Astrocyte (in vitro differentiated cells and primary cell): Measurements from ENCODE around the gene CCDC63. TPM values are rescaled to one million over a fixed set of nuclear protein-coding genes. Genes with fewer than 3 reads are reported as not detected.
A peak's percentile ranks its signal among the peaks of the same experiment; 100 is the strongest.

Experiments
- DNase-seq: peaks from one replicate; pipeline ENCODE4 v3.0.0-alpha.2; 2010; ENCODE audit warnings: low read depth
- FAIRE-seq: peaks from 2 replicates; lab custom pipeline; 2011; peaks lifted over from hg19 to GRCh38; lab: Jason Lieb, UNC
- H2AFZ ChIP-seq: 2 replicates; pipeline ENCODE4 v1.6.0; 2012; ENCODE audit warnings: low read depth, low read length, inconsistent platforms
- H3K27ac ChIP-seq: 2 replicates; pipeline ENCODE4 v1.5.1; 2011; ENCODE audit warnings: low read depth, low read length, inconsistent platforms
- H3K27me3 ChIP-seq: 2 replicates; pipeline ENCODE4 v1.6.0; 2011; ENCODE audit warnings: low read length, inconsistent platforms; ENCODE audit not compliant: insufficient read depth
- H3K36me3 ChIP-seq: 2 replicates; pipeline ENCODE4 v1.5.1; 2011; ENCODE audit warnings: low read length, inconsistent platforms; ENCODE audit not compliant: insufficient read depth
- H3K4me1 ChIP-seq: 2 replicates; pipeline ENCODE4 v1.5.1; 2011; ENCODE audit warnings: low read length, inconsistent platforms; ENCODE audit not compliant: insufficient read depth
- H3K4me2 ChIP-seq: 2 replicates; pipeline ENCODE4 v1.6.0; 2012; ENCODE audit warnings: low read length, inconsistent platforms
- H3K4me3 ChIP-seq: 2 replicates; pipeline ENCODE4 v1.5.1; 2011; ENCODE audit warnings: low read depth, mild to moderate bottlenecking, low read length, inconsistent platforms; ENCODE audit not compliant: insufficient read depth
- H3K79me2 ChIP-seq: 2 replicates; pipeline ENCODE4 v1.6.0; 2012; ENCODE audit warnings: mild to moderate bottlenecking, low read length, inconsistent platforms; ENCODE audit not compliant: insufficient read depth
- H3K9ac ChIP-seq: 2 replicates; pipeline ENCODE4 v1.6.0; 2012; ENCODE audit warnings: mild to moderate bottlenecking, low read length, inconsistent platforms
- H3K9me3 ChIP-seq: 2 replicates; pipeline ENCODE4 v1.5.1; 2012; ENCODE audit warnings: low read depth, mild to moderate bottlenecking, low read length, inconsistent platforms; ENCODE audit not compliant: insufficient read depth
- H4K20me1 ChIP-seq: 2 replicates; pipeline ENCODE4 v1.6.0; 2012; ENCODE audit warnings: low read length, inconsistent platforms; ENCODE audit not compliant: insufficient read depth
- H3K27ac Mint-ChIP-seq: one replicate; pipeline ENCODE4 v1.8.0; 2021; ENCODE audit warnings: mild to moderate bottlenecking, mixed read lengths; ENCODE audit not compliant: unreplicated experiment
- H3K27me3 Mint-ChIP-seq: one replicate; pipeline ENCODE4 v1.8.0; 2021; ENCODE audit warnings: low read depth, mixed read lengths; ENCODE audit not compliant: unreplicated experiment
- H3K36me3 Mint-ChIP-seq: one replicate; pipeline ENCODE4 v1.8.0; 2021; ENCODE audit warnings: low read depth, mixed read lengths; ENCODE audit not compliant: unreplicated experiment
- H3K4me1 Mint-ChIP-seq: one replicate; pipeline ENCODE4 v1.8.0; 2021; ENCODE audit warnings: low read depth, mixed read lengths; ENCODE audit not compliant: unreplicated experiment
- H3K4me3 Mint-ChIP-seq: one replicate; pipeline ENCODE4 v1.8.0; 2021; ENCODE audit warnings: mild to moderate bottlenecking, moderate library complexity, mixed read lengths; ENCODE audit not compliant: unreplicated experiment
- H3K9me3 Mint-ChIP-seq: one replicate; pipeline ENCODE4 v1.8.0; 2021; ENCODE audit warnings: mild to moderate bottlenecking, mixed read lengths; ENCODE audit not compliant: unreplicated experiment
- CTCF ChIP-seq: IDR thresholded peaks from 2 replicates; pipeline ENCODE4 v1.5.1; 2011; ENCODE audit warnings: low read depth, mild to moderate bottlenecking, inconsistent platforms, low read length, moderate library complexity; ENCODE audit not compliant: insufficient read depth
- EZH2 ChIP-seq: IDR thresholded peaks from 2 replicates; pipeline ENCODE4 v1.6.1; 2012; ENCODE audit warnings: mild to moderate bottlenecking, low read length, inconsistent platforms; ENCODE audit not compliant: insufficient read depth
- total RNA-seq: library from RNA; stranded (reverse); gene quantifications from 2 replicates; pipeline ENCODE4 v1.2.1, GENCODE V29; 2021

The CCDC63 gene
- total RNA-seq, 1 donor from 2014 or later, result 0.30 TPM

GRCh38 chr12:110917467-110917866 is 70.7 kb downstream of the CCDC63 start:
- peak overlapping the region; percentile 56 for H3K9ac ChIP-seq
- no peaks in the 10 kb centered on the region for H3K27me3 ChIP-seq
- peaks cover 2% of the 10 kb centered on the region for H3K36me3 Mint-ChIP-seq
- no peaks in the 10 kb centered on the region for H3K9me3 ChIP-seq
- no peaks in the 10 kb centered on the region for H3K36me3 ChIP-seq
- peak overlapping the region; percentile 65 for H3K27ac ChIP-seq
- no peaks in the 10 kb centered on the region for H4K20me1 ChIP-seq
- H3K27me3 Mint-ChIP-seq, result no peaks in the 10 kb centered on the region
- peak; percentile 87 for DNase-seq
- TF ChIP-seq CTCF (no peak), EZH2 (no peak)
- H3K4me3 ChIP-seq, result peak overlapping the region; percentile 18
- peaks cover 24% of the 10 kb centered on the region for H3K4me1 ChIP-seq
- H3K79me2 ChIP-seq, result no peaks in the 10 kb centered on the region
- H3K4me1 Mint-ChIP-seq, result peaks cover 27% of the 10 kb centered on the region
- no peak overlapping the region for H2AFZ ChIP-seq
- peak overlapping the region; percentile 97 for H3K27ac Mint-ChIP-seq
- H3K4me3 Mint-ChIP-seq, result peak overlapping the region; percentile 25
- no peak for FAIRE-seq
- H3K4me2 ChIP-seq, result peak overlapping the region; percentile 76
- H3K9me3 Mint-ChIP-seq, result peaks cover 4% of the 10 kb centered on the region

- Histone ChIP-seq H3K9me3 (no peaks in the 10 kb centered on the region), H3K4me3 (peak overlapping the region; percentile 18), H3K27me3 (no peaks in the 10 kb centered on the region), H3K9ac (peak overlapping the region; percentile 56), H3K27ac (peak overlapping the region; percentile 65), H2AFZ (no peak overlapping the region), H3K36me3 (no peaks in the 10 kb centered on the region), H3K79me2 (no peaks in the 10 kb centered on the region), H4K20me1 (no peaks in the 10 kb centered on the region), H3K4me2 (peak overlapping the region; percentile 76), H3K4me1 (peaks cover 24% of the 10 kb centered on the region)
- peak overlapping the region; percentile 25 for H3K4me3 Mint-ChIP-seq
- H3K27me3 Mint-ChIP-seq, result no peaks in the 10 kb centered on the region
- TF ChIP-seq CTCF, result no peak
- no peak for TF ChIP-seq EZH2
- DNase-seq, result peak; percentile 31
- peaks cover 4% of the 10 kb centered on the region for H3K9me3 Mint-ChIP-seq
- no peak for FAIRE-seq
- H3K4me1 Mint-ChIP-seq, result peaks cover 30% of the 10 kb centered on the region
- H3K36me3 Mint-ChIP-seq, result peaks cover 2% of the 10 kb centered on the region
- peak overlapping the region; percentile 97 for H3K27ac Mint-ChIP-seq
These were observed 71.2 kb downstream of the CCDC63 start for GRCh38 chr12:110917961-110918360.

- Histone ChIP-seq H3K27ac (no peak overlapping the region), H3K36me3 (no peaks in the 10 kb centered on the region), H2AFZ (no peak overlapping the region), H3K79me2 (no peaks in the 10 kb centered on the region), H3K4me3 (no peak overlapping the region), H4K20me1 (no peaks in the 10 kb centered on the region), H3K9ac (no peak overlapping the region), H3K9me3 (no peaks in the 10 kb centered on the region), H3K27me3 (no peaks in the 10 kb centered on the region), H3K4me2 (no peak overlapping the region), H3K4me1 (peaks cover 24% of the 10 kb centered on the region)
- no peak overlapping the region for H3K4me3 Mint-ChIP-seq
- H3K4me1 Mint-ChIP-seq, result peaks cover 30% of the 10 kb centered on the region
- no peaks in the 10 kb centered on the region for H3K36me3 Mint-ChIP-seq
- H3K27ac Mint-ChIP-seq, result no peak overlapping the region
- H3K9me3 Mint-ChIP-seq, result peaks cover 2% of the 10 kb centered on the region
- DNase-seq, result no peak
- no peak for FAIRE-seq
- TF ChIP-seq CTCF, result no peak
- no peak for TF ChIP-seq EZH2
- H3K27me3 Mint-ChIP-seq, result peaks cover 5% of the 10 kb centered on the region
These were observed 72.9 kb downstream of the CCDC63 start for GRCh38 chr12:110919720-110920119.
